ENCODE results near the gene ZNF672. TPM values are rescaled to one million over a fixed set of nuclear protein-coding genes. Genes with fewer than 3 reads are reported as not detected.
A peak's percentile ranks its signal among the peaks of the same experiment; 100 is the strongest.

The ZNF672 gene
- total RNA-seq, 1 donor from 2014 or later: 30.9 TPM

DNA sequence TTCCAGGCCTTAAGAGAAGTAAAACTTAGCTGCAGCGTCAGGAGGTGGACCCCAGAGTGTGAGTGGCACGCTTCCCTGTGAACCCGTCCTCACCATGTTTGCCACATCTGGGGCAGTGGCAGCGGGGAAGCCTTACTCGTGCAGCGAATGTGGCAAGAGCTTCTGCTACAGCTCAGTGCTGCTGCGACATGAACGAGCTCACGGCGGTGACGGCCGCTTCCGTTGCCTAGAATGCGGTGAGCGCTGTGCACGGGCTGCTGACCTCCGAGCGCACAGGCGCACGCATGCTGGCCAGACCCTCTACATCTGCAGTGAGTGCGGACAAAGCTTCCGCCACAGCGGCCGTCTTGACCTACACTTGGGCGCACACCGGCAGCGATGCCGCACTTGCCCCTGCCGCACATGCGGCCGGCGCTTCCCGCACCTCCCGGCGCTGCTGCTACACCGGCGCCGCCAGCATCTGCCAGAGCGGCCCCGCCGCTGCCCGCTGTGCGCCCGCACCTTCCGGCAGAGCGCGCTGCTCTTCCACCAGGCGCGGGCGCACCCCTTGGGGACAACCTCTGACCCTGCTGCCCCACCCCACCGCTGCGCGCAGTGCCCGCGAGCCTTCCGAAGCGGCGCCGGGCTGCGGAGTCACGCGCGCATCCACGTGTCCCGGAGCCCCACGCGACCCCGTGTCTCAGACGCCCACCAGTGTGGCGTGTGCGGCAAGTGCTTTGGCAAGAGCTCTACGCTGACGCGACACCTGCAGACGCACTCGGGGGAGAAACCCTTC lies 9.3 kb downstream of the ZNF672 start:
- H3K4me3 ChIP-seq: no peak overlapping the region
- H3K9me3 ChIP-seq: no peaks in the 10 kb centered on the region
- H3K27me3 ChIP-seq: no peaks in the 10 kb centered on the region
- H3K27ac ChIP-seq: no peak overlapping the region
- TF ChIP-seq, protein P1, sequence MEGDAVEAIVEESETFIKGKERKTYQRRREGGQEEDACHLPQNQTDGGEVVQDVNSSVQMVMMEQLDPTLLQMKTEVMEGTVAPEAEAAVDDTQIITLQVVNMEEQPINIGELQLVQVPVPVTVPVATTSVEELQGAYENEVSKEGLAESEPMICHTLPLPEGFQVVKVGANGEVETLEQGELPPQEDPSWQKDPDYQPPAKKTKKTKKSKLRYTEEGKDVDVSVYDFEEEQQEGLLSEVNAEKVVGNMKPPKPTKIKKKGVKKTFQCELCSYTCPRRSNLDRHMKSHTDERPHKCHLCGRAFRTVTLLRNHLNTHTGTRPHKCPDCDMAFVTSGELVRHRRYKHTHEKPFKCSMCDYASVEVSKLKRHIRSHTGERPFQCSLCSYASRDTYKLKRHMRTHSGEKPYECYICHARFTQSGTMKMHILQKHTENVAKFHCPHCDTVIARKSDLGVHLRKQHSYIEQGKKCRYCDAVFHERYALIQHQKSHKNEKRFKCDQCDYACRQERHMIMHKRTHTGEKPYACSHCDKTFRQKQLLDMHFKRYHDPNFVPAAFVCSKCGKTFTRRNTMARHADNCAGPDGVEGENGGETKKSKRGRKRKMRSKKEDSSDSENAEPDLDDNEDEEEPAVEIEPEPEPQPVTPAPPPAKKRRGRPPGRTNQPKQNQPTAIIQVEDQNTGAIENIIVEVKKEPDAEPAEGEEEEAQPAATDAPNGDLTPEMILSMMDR (IDR thresholded peaks at IDR 0.05): no peak
- H3K36me3 ChIP-seq: peaks cover 61 to 67% of the 10 kb centered on the region in 2 donors
- intact Hi-C loops (cut with DNase I): no loop called here
- peaks cover 0 to 4% of the 10 kb centered on the region in 2 donors for H3K4me1 ChIP-seq
- peak in 1 of 2 donors; percentile 46 for DNase-seq (ENCODE audit: low spot score in 2 of 2)

DNA sequence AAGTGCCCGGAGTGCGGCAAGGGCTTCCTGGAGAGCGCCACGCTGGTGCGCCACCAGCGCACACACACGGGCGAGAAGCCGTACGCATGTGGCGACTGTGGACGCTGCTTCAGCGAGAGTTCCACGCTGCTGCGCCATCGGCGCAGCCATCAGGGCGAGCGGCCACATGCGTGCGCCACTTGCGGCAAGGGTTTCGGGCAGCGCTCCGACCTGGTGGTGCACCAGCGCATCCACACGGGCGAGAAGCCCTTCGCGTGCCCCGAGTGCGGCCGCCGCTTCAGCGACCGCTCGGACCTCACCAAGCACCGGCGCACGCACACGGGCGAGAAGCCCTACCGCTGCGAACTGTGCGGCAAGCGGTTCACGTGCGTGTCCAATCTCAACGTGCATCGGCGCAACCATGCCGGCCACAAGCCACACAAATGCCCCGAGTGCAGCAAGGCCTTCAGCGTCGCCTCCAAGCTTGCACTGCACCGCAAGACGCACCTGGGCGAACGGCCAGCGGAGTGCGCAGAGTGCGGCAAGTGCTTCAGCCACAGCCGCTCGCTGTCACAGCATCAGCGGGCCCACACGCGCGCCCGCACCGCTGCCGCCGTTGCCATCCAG lies 10.0 kb downstream of the ZNF672 start:
- intact Hi-C loops (cut with DNase I): no loop called here
- Histone ChIP-seq H3K27me3 (no peaks in the 10 kb centered on the region), H3K4me1 (no peaks in the 10 kb centered on the region), H3K36me3 (peaks cover 61 to 67% of the 10 kb centered on the region in 2 donors), H3K27ac (no peak overlapping the region), H3K9me3 (no peaks in the 10 kb centered on the region), H3K4me3 (no peak overlapping the region)
- TF ChIP-seq, protein P1 (IDR thresholded peaks at IDR 0.05): no peak
- DNase-seq (ENCODE audit: low spot score in 2 of 2): peak in 1 of 2 donors; percentile 53

DNA sequence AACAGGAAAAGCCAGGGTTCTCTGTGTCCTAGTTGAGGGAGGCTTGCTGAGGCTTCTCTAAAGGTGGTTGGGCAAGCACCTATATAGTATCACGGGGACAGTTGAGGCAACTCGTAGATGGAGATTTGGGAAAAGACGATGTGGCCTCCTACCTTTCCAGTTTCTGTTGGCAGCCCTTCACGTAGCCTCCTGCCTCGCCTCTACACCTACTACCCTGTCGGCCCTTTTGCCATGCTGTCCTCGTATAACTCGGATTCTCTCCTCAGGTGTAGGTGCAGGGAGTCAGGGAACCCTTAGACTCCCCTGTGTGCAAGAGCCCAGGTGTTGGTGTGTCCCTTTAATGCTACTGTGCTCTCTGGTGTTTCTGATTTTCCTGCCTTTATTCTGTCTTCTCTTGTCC lies 10.6 kb downstream of the ZNF672 start:
- H3K4me1 ChIP-seq: no peaks in the 10 kb centered on the region
- no peaks in the 10 kb centered on the region for H3K27me3 ChIP-seq
- peak in 1 of 2 donors; percentile 42 for DNase-seq (ENCODE audit: low spot score in 2 of 2)
- peaks cover 61 to 67% of the 10 kb centered on the region in 2 donors for H3K36me3 ChIP-seq
- H3K9me3 ChIP-seq: no peaks in the 10 kb centered on the region
- intact Hi-C loops (cut with DNase I): no loop called here
- no peak overlapping the region for H3K4me3 ChIP-seq
- H3K27ac ChIP-seq: no peak overlapping the region
- TF ChIP-seq, protein P1 (IDR thresholded peaks at IDR 0.05): no peak

DNA sequence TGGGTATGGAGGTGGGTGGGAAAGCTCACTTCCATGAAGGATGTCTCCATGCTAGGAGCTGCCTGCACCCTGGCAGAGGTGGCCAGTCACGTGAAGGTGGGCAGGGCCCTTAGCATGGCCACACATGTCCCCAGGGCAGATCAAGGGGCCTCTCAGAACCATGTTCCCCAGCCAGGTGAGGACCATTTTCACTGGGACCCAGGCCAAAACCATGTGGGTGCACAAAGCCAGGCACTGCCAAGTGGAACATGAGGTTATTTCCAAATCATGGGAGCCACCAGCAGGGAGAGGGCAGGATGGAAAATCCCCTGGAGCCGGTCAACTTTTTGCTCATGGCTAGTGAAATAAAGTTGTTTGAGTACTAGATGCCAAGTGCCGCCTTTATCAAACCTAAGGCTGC lies 11.1 kb downstream of the ZNF672 start:
- H3K27ac ChIP-seq: no peak overlapping the region
- peaks cover 61 to 67% of the 10 kb centered on the region in 2 donors for H3K36me3 ChIP-seq
- no peaks in the 10 kb centered on the region for H3K4me1 ChIP-seq
- peak in 1 of 2 donors; percentile 47 for DNase-seq (ENCODE audit: low spot score in 2 of 2)
- H3K9me3 ChIP-seq: no peaks in the 10 kb centered on the region
- intact Hi-C loops (cut with DNase I): no loop called here
- no peaks in the 10 kb centered on the region for H3K27me3 ChIP-seq
- TF ChIP-seq, protein P1 (IDR thresholded peaks at IDR 0.05): no peak
- H3K4me3 ChIP-seq: no peak overlapping the region

DNA sequence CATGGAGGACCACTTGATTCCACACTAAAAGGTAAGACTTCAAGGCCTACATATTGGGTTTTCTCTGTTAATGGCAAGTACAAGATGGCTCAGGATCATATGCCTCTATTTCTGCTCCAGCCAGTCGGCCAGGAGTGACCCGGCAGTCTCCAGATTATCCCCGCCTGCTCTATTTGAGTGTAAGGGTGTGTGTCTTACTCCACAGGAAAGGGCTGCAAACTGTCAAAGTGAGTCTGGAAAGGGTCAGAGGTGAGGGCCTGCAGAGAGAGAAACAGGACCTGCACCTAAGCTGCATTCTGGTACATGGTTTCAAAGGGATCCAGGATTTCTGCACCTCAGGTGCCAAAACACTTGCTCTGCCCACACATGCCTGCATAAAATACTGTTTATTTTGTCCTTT lies 11.6 kb downstream of the ZNF672 start:
- intact Hi-C loops (cut with DNase I): no loop called here

More for the DNA sequence above, 11.6 kb downstream of the ZNF672 start:
- Histone ChIP-seq H3K4me1 (no peaks in the 10 kb centered on the region), H3K27ac (no peak overlapping the region), H3K4me3 (no peak overlapping the region), H3K36me3 (peaks cover 58 to 64% of the 10 kb centered on the region in 2 donors), H3K27me3 (no peaks in the 10 kb centered on the region), H3K9me3 (no peaks in the 10 kb centered on the region)
- TF ChIP-seq, protein P1 (IDR thresholded peaks at IDR 0.05): no peak
- peak in 1 of 2 donors; percentile 38 for DNase-seq (ENCODE audit: low spot score in 2 of 2)
